HG02840 (cell line): ENCODE data around the gene FAM118A.
"Not testable (repeated sequence)": the region's sequence is repeated elsewhere in the genome, so short reads cannot be mapped to it uniquely, and the experiment has no call there.

ENCODE experiments used
- ATAC-seq: cut with Tn5 transposase; IDR thresholded peaks from one replicate; pipeline ENCODE4 v1.9.1; 2021; ENCODE audit warnings: mild to moderate bottlenecking, moderate library complexity, moderate number of reproducible peaks; ENCODE audit not compliant: unreplicated experiment, low FRiP score

FAM118A gene

GRCh38 chr22:45309422-45310227 is at the start of gene FAM118A:
TSS of gene FAM118A (plus strand) at chr22:45309934. CDS start at chr22:45322380, 12,446 bp downstream.
- ATAC-seq, result peak; percentile 83

GRCh38 chr22:45260395-45260759 is 49.4 kb upstream of the FAM118A start:
- not testable (repeated sequence) for ATAC-seq

GRCh38 chr22:45261407-45262088 is 48.2 kb upstream of the FAM118A start:
- no peak for ATAC-seq

GRCh38 chr22:45262195-45262930 is 47.4 kb upstream of the FAM118A start:
- ATAC-seq, result no peak

GRCh38 chr22:45262931-45263462 is 46.7 kb upstream of the FAM118A start:
- ATAC-seq, result peak; percentile 27

GRCh38 chr22:45263463-45264269 is 46.1 kb upstream of the FAM118A start:
- peak; percentile 62 for ATAC-seq

GRCh38 chr22:45265535-45265934 is 44.2 kb upstream of the FAM118A start:
- ATAC-seq, result no peak

GRCh38 chr22:45268167-45268957 is 41.4 kb upstream of the FAM118A start:
- no peak for ATAC-seq

GRCh38 chr22:45268958-45269844 is 40.5 kb upstream of the FAM118A start:
- ATAC-seq, result no peak

GRCh38 chr22:45270095-45271020 is 39.4 kb upstream of the FAM118A start:
- no peak for ATAC-seq

- ATAC-seq, result no peak
Observed at GRCh38 chr22:45271667-45272201, 38.0 kb upstream of the FAM118A start.

- ATAC-seq, result no peak
Observed at GRCh38 chr22:45272498-45272897, 37.2 kb upstream of the FAM118A start.

GRCh38 chr22:45273452-45274075 is 36.2 kb upstream of the FAM118A start:
- ATAC-seq, result no peak

GRCh38 chr22:45276507-45277105 is 33.1 kb upstream of the FAM118A start:
- ATAC-seq, result no peak

GRCh38 chr22:45277720-45278119 is 32.0 kb upstream of the FAM118A start:
- ATAC-seq, result not testable (repeated sequence)

GRCh38 chr22:45278125-45278524 is 31.6 kb upstream of the FAM118A start:
- ATAC-seq, result no peak
